Activated T-cell treated with anti-CD3 and anti-CD28 coated beads for 4 hours (primary cell): ENCODE measurements around the gene CENPX.

ENCODE experiments used
- DNase-seq: peaks from one replicate; pipeline ENCODE4 v3.0.0-alpha.2; 2020

CENPX gene

DNA sequence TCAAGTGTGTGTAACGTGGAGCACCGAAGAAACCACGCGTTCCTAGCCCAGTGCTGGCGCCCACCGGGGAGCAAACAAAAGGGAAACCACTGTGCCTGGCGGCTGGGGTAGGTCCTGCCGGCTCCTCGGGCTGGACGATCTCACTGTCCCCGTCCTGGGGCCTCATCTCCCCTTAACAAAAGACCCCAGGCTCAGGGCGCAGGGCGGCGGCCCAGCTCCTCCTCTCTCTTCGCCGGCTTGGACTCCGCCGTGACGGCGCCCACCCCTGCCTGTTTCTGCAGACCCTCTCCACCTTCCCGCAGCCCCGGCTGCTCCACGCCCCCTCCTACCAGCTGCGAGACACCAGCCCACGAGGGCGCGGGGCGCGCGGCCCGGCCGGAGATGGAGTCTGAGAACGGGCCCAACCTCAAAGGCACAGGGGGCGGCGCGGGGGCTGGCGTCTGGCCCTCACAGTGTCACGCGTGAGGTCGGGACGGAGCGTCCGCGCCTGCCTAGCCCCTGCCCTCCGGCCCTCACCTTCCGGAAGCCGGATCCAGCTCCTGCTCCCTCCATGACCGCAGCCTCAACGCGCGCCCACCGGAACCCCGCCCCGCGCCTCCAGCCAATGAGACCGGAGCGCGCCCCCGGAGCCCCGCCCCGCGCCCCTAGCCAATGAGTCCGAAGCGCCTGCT is at the start of gene CENPX:
TSS of gene CENPX (minus strand) at position 569 of the 671 bp plus-strand sequence. CDS start at position 552, 17 bp downstream.
- no peak for DNase-seq

DNA sequence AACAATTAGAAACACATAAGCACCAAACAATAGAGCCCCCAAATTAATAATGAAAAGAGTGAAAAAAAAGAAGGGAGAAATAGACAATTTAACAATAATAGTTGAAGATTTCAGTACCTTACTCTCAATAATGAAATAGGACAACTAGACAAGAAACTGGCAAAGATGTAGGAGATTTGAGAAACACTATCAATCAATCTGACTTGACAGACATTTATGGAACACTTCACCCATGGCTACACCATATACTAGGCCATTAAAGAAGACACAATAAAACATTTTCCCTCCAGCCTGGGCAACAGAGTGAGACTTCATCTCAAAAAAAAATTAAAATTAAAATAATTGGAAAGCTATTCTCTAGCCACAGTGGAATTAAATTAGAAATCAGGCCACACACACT is 47.9 kb upstream of the CENPX start:
- DNase-seq: no peak

DNA sequence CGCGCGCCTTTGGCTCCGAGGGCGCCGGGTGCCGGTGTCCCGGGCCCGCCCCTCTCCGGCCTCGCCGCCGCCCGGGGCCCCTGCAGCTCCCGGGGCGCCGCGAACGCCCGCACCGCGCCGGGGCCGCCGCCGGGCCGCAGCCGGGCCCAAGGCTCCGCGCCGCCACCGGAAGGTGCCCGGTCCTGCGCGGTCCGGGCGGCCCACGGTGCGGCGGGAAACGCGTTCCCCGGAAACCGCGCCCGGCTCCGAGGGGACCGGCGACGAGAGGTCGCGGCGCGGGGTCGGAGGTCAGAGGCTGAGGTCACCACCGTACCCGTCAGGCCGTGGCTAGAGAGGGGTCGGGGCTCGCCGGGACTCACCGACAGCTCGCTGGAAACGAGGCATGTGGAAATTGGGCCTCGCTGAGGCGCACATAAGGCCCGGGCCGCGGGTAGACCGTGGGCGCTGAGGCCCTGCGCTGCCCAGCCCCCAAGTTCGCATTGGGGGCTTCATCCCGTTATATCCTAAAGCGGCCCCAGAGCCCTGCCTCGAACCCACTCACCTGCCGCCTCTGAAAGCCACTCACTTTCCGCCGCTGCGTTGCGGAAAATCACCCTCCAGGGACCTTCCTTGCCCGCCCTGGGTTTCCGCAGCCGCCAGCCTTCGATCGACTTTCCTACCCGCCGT is 43.1 kb upstream of the CENPX start, which contains the start of gene DUS1L:
TSS of gene DUS1L (minus strand) at position 167 of the 666 bp plus-strand sequence. CDS start 745 bp downstream, outside the sequence.
- peak; percentile 58 for DNase-seq

DNA sequence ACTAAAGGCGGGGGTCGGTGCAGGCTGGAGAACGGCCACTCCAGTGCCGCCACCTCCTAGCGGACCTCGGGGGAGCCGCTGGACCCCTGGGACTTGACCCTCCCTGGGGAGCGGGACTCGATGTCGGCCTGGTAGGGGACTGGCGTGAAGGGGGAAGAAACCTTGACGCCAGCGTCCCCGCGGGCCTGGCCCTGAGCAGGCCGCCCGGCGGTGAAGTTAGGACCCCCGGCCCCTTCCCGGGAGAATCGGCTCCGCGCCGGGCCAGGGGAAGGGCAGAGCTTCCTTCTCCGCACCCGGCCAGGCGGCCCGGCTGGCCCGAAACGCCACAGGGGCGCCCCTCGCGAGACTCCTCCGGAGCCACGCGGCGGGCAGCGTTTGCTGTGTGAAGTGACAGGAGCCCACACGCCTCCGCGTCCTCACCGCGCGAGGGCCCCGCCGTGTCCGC is 42.5 kb upstream of the CENPX start:
- DNase-seq: no peak

DNA sequence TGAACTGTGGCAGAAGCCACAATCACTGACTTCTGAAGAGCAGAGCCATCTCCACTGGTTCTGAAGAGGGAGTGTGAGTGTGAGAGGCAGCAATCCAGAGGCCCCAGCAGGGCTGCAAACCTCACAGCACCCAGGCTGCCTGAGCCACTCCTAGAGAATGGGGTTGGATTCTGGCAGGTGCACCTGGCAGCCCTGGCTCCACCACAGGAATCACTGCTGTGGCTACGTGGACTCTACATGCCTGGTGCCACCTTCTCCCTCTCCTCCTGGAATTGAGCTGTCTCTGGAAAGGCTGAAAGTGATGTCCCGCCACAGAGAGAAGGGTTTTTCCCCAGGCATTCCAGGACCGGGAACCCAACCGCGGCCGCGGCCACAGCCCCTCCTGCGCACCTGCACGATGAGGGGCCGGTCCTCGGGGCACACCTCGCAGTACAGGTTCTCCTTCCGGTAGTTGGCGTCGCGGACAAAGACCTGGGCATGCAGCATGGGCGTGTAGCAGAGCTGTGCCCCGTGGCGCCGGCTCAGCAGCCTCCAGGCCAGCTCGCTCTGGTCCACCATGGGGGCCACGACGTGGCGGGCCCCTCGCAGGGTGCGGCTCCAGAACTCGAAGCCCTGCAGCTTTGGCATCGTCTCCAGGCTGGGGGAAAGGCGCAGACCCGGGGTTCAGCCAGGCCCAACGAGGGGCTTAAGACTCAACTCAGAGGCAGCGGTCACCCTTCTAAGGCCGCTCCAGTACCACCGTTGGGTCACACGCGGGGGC is 41.9 kb upstream of the CENPX start:
- no peak for DNase-seq

DNA sequence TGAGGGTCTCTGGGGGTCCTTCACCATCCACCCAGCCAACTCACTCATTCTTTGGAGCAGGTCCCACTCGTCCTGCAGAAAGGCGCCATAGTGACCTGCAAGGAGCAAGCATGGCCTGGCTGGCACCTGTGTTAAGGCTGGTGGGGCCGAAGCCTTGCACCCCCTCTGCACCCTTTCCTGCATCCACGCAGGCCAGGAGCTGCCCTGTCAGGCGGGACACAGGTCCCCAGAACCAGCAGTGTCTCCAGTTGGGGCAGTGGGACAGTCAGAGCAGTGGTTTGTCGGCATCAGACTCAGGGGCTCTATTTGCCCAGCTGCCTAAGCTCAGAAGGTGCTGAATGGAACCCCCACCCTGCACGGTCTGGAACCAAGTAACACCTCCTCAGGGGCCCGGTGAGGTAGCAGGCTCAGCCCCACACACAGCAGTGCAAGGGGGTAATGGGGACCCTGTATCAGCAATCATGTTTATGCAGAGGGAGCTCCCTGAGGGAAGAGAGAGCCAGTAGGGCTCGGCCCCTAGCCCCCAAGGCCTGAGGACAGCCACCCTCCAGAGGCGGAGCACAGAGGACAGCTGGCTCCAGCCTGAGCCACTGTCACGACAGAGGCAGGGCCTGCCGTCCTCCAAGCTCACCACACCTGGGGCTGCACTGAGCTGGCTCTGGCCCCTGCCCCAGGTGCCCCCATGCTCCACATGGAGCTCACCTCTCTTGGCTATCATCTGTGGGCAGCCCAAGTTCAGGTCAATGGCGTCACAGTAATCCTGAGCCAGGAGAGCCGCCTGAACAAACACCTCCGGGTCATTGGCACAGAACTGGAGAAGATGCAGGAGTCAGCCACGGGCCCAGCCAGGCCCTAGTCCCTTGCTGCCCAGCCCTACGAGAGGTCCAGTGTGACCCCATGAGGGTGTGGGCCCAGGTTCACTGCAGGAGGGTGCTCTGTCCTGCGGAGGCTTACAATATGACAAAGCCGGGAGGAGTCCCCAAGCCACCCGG is 41.0 kb upstream of the CENPX start:
- DNase-seq: no peak

DNA sequence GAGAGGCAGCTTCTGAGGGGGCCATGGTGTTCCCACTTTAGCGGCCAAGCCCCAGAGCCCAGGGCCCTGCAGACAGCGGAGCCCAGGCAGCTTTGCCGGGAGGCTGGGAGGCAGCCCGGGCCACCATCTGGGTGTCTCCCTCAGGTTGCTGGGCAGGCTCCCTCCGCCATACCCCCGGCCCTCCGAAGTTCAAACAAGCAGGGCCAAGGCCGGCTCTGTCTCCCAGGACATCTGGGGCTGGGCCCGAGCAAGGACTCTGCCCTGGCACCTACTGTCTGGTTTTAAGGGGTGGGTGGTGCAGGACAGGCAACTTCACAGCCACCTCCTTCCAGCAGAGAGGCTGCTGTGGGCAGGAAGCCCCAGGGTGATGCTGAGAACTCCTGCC is 40.3 kb upstream of the CENPX start:
- DNase-seq: no peak

DNA sequence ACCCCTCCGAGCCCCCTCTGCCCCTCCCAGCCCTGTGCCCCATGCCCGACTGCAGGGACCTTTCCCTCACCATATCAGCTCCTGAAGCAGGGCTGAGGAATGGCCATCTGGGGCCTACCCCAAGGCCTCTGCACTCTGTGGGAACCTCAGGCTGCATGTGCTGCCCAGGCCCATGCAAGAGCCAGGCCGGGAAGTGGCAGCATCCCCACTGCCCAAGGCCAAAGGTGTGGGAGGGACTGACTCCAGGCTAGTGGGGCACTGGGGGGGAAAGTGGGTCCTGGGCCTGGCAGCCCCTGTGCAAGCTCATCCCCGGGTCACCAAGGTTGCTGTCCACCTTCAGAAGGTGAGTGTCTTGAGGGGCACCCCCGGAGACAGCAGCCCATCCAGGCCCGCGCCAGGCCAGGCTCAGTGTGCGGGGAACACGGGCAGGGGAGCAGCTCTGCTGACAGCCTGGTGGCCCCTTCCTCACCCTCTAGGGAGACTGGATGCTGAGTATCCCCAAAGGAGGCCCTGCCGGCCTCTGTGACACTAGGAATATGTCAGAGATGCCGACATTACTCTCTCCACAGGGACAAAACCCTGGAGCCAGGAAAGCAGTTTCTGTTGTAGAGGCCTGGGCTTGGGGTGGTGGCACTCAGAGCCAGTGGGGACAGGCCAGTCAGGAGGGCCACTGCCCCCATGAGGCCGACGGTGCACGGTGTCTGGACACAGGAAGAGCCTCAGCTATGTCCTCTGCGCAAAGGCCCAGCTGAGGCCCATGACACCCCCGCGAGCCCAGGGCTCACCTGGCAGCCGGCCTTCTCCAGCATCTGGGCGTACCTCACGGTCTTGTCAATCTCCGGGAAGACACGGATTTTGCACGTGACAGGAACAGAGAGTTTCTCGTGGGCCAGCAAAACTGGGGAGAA is 39.7 kb upstream of the CENPX start:
- DNase-seq: no peak

DNA sequence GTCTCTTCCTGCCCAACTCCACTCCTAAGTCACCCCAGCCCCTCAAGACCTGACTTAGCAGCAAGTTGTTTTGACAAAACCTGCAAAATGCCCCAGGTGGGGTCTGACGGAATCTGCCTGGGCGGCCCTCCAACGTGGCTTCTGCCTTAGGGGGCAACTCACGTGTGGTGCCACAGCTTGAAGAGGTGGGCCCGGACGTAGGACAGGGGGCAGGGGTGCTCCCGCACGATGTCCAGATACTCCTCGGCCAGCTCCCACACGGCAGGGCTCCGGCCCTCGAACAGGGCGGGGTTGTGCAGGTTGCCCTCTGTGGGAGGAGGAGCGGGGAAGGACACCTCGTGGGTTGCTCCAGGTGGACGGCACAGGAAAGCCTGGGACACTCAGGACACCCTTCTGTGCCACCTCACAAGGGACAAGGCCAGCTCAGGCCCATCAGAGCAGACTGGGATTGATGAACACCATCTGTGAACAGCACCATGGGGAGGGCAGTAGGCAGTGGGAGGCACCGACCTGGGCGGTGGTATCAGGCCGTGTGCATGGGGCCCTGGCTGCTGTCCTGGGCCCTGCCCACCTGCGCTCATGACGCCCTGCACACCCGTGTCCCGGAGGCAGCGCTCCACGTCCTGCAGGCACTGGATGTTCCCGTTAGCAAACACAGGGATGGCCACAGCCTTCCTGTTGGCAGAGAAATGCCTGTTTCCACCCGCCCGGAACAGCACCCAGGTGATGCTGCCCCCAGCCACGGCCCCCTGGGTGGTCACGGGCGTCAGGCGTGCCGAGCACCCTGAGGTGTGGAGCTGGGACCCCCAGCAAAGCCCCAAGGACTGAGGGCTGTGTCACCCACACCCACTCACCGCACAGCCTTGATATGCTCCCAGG is 38.6 kb upstream of the CENPX start:
- no peak for DNase-seq

DNA sequence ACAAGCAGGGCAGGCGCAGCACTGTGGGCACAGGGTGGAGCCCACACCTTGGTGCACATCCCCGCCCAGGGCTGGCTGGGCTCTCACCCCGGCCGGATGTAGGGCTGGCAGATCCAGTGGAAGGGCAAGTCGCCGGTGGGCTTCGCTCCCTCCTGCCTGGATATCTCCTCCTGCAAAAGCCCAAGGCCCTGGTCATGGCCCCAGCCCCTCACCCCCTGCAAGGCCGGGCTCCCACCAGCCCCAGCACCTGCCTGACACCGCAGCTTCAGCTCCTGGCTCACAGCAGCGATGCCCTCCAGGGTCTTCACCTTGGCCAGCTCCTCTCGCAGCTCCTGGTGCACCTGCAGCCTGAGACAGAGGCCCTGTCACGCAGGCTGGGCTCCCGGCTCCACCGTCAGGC is 37.9 kb upstream of the CENPX start:
- DNase-seq: no peak

DNA sequence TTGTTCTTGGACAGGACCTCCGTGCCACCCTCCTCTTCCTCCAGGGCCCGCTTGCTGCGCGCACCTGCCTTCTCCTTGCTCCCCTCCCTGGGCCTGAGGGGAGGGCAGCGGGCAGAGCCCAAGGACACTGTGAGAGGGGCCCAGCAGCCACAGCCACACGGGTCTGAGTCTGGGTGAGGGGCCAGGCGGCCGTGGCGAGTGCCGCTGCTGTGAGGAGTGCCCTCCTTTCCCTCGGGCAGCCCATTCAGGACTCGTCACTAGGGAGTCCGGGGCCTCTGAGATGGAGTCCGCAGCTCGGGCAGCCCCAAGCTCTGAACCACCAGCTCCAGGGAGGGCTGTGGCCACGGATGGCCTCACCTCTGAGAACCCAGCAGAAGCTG is 37.3 kb upstream of the CENPX start:
- no peak for DNase-seq

DNA sequence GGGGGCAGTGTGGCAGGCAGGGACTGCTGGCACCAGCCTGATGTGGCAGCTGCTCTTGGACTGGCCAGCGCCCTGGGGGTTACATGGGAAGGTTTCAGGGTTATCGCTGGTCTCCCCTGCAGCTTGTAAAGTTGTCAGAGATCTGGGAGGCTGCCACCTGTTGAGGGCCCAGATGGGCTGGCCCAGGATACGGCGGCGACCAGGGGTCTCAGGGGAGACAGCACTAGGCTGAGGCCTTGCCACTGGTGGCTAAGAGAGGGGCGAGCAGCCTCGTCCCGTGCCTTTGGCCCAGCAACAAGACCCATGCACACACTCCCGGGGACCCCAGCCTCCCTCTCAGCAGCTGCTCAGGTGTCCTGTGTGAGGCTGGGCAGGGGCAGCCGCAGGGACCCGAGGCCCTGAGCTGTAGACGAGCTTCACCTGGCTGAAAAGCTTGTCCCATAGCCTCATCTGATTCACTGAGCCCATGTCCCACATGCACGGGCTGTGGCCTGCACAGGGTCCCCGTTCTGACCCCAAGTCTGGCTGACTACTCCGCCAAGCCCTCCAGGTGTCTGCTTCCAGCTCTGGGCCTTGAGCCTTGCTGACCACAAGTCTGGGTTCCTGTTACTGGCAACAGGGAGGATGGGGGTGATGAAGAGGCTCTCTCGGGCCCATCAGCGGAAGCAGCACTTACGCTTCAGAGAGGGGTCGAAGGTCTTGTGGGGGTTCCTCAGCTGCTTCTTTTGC is 36.8 kb upstream of the CENPX start:
- no peak for DNase-seq

DNA sequence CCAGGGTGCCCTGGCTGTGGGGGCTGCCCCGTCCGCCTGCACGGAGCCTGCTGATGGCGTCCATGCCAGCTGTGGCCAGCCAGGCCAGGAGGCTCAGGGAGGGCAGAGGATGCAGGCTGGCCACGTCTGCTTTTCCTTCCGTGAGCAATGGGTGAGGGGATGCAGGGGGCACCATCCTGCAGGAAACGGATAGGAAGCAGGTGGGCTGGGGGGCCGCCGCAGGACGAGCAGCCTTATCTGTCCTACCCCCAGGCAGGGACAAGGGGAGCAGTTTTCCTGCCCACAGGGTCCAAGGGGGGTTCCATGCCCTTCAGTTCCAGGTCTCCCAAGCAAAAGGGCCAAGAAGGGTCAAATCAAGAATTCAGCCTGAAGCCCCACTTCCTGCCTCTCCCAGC is 36.2 kb upstream of the CENPX start:
- no peak for DNase-seq

DNA sequence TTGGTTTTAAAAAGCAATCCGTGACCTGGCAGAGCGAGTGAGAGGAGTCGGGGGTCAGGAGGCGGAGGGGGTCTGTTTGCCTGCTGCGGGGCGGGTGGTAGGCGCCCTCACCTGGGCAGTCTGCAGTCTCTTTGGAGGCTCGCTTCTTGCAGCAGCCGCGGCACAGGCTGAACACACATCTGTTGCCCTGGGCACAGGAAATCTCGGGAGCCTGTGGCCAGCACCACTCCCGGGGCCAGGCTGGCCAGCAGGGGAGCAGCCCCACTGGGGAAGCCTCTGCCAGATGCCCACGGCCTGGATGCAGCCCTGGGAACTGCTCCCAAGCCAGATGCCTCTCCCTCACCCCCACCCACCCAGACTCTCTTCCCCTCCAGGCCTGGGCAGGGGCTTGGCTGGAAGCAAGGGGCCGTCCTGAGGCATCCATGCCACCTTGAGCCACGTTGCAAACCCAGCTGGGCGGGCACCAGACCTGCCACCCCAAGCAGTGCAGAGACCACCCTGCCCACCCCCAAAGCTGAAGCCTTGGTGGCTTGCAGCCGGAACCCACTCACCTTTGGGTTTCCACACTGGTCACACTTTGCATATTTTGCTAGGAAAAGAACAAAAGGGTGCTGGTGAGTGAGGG is 35.7 kb upstream of the CENPX start:
- DNase-seq: no peak

DNA sequence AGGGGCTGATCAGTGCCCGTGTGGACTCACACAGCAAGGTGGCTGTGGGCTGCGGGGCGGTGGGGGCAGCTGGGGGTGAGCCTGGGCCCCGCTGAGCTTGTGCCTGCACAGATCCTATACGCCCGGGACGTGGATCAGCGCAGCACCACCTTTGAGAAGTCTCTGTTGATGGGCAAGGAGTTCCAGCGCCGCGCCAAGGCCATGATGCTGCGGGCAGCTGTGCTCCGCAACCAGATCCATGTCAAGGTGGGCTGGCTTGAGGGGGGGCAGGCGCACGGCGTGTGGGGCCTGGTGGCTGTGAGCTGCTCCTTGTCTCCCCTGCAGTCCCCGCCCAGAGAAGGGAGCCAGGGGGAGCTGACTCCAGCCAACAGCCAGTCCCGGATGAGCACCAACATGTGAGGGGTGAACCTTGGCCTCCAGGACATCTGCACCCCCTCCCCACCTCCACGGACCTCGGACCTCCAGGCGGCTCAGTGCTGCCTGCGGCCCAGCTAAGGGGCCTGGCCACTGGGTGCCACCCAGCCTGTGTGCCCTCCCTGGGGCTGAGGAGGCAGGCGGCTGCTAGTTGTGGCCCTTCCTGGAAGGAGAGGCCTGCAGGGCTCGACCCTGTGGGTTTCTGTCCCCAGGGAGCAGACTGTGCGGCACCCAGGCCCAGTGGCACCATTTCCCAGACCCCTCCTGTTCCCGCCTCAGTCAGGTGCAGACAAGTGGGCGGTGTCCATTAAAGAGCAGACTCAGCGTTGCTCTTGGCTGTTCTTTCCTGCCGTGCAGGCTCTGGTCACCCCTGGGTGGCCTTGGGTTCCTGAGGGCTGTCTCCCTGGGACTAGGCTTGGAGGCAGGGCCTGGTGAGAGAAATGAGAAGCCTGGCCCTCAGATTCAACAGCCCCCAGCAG is 34.3 kb upstream of the CENPX start:
- DNase-seq: no peak

DNA sequence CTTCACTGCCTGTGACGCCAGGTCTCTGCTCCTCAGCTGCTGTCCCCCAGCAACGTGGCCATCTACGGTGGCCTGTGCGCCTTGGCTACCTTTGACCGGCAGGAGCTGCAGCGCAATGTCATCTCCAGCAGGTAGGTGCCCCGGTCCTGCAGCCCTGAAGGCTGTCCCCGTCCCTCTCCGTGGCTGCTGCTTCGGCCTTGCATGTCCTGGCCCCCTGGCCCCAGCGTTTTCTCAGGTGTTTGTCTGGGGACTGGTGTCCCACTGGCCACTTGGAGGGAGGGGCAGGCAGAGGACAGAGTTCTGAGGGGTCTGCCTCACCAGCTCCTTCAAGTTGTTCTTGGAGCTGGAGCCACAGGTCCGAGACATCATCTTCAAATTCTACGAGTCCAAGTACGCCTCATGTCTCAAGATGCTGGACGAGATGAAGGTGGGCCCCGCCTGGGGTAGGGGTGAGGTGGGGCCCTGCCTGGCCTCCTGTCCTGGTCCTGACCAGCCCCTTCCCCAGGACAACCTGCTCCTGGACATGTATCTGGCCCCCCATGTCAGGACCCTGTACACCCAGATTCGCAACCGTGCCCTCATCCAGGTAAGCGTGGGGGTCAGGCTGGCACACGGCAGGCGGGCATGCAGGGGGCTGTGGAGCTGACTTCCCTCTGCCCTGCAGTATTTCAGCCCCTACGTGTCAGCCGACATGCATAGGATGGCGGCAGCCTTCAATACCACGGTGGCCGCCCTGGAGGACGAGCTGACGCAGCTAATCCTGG is 33.5 kb upstream of the CENPX start:
- no peak for DNase-seq
